Activated CD4-positive, alpha-beta memory T cell treated with anti-CD3 and anti-CD28 coated beads, Interleukin-2, amount 10 ng/mL, durations not matched to agents 7 days and 5 days (primary cell): Measurements from ENCODE around the gene LMAN1L. TPM values are rescaled to one million over a fixed set of nuclear protein-coding genes. Genes with fewer than 3 reads are reported as not detected.

ENCODE experiments used
- CTCF ChIA-PET: fragments of 350-600 bp; sonication (Branson Sonifier 250); formaldehyde crosslinking; loops from one replicate; lab custom pipeline; 2021; ENCODE audit warnings: antibody characterized with exemption, inconsistent platforms; lab: Charles Lee
- POLR2A ChIA-PET: fragments of 350-600 bp; sonication (Branson Sonifier 250); formaldehyde crosslinking; loops from one replicate; lab custom pipeline; 2021; ENCODE audit warnings: antibody characterized with exemption; lab: Charles Lee
- DNase-seq: peaks from one replicate; pipeline ENCODE4 v3.0.0-alpha.2; 2020
- H3K27ac Mint-ChIP-seq: one replicate; pipeline ENCODE4 v1.8.0; 2021; ENCODE audit warnings: mild to moderate bottlenecking, mixed read lengths
- H3K27me3 Mint-ChIP-seq: one replicate; pipeline ENCODE4 v1.8.0; 2021; ENCODE audit warnings: mixed read lengths
- H3K36me3 Mint-ChIP-seq: one replicate; pipeline ENCODE4 v1.8.0; 2021; ENCODE audit warnings: low read depth, mixed read lengths
- H3K4me1 Mint-ChIP-seq: one replicate; pipeline ENCODE4 v1.8.0; 2021; ENCODE audit warnings: mixed read lengths
- H3K4me3 Mint-ChIP-seq: one replicate; pipeline ENCODE4 v1.8.0; 2021; ENCODE audit warnings: mild to moderate bottlenecking, mixed read lengths
- H3K9me3 Mint-ChIP-seq: one replicate; pipeline ENCODE4 v1.8.0; 2021; ENCODE audit warnings: mixed read lengths
- total RNA-seq, 2 experiments: library from RNA; stranded (reverse); gene quantifications; one replicate each; pipeline ENCODE4 v1.2.3, GENCODE V29; 2021

LMAN1L gene
- total RNA-seq, 2 experiments from 2014 or later: 0.48 to 0.63 TPM

DNA sequence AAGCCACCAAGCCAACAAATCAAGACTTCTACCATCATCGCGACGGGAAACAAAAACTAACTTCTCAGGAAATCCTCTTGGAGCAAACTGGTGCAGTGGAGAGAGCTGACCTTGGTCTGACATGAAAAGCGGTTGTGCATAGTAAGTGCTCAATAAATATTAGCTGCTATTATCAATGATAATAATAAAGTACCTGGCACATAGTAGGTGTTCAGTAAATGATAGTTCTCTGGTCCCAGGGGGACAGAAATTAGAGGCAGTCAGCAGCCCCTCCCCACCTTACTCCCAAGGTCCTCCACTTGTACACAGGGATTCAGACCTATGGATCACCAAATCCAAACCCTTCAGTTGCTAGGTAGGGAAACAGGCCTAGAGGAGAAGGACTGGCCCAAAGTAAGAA is 36.7 kb upstream of the LMAN1L start:
- DNase-seq: no peak
- no peak overlapping the region for H3K4me3 Mint-ChIP-seq
- peaks cover 12% of the 10 kb centered on the region for H3K36me3 Mint-ChIP-seq
- peaks cover 2% of the 10 kb centered on the region for H3K27me3 Mint-ChIP-seq
- ChIA-PET CTCF (interaction anchor here (2.0 to 25.7 kb wide), 2 partner anchors 19 to 143 kb away, joined by 4 to 1235 read pairs; partner anchors contain the start of genes CSK and LMAN1L), POLR2A (interaction anchor here (27.8 kb wide), 1 partner anchor 20 kb away, joined by 1214 read pairs; the partner anchor contains the start of genes CSK and LMAN1L)
- H3K27ac Mint-ChIP-seq: peak overlapping the region; percentile 100
- H3K4me1 Mint-ChIP-seq: peaks cover 76% of the 10 kb centered on the region
- no peaks in the 10 kb centered on the region for H3K9me3 Mint-ChIP-seq

- peak; percentile 60 for DNase-seq
- Mint-ChIP-seq H3K4me1 (peaks cover 72% of the 10 kb centered on the region), H3K27me3 (no peaks in the 10 kb centered on the region), H3K27ac (peak overlapping the region; percentile 100), H3K4me3 (peak overlapping the region; percentile 68), H3K9me3 (no peaks in the 10 kb centered on the region), H3K36me3 (peaks cover 19% of the 10 kb centered on the region)
- CTCF ChIA-PET: interaction anchor here (0.7 to 38.3 kb wide), 13 partner anchors 3 to 673 kb away, joined by 3 to 1235 read pairs (median 5); partner anchors contain the start of genes CSK, FAM219B, LMAN1L and RPP25
- POLR2A ChIA-PET: interaction anchor here (0.6 to 27.8 kb wide), 22 partner anchors 9 to 425 kb away, joined by 3 to 1214 read pairs (median 3); partner anchors contain the start of genes ARID3B, C15orf39, CLK3 and COX5A
Measured at GRCh38 chr15:74776821-74777768, 35.5 kb upstream of the LMAN1L start.

DNA sequence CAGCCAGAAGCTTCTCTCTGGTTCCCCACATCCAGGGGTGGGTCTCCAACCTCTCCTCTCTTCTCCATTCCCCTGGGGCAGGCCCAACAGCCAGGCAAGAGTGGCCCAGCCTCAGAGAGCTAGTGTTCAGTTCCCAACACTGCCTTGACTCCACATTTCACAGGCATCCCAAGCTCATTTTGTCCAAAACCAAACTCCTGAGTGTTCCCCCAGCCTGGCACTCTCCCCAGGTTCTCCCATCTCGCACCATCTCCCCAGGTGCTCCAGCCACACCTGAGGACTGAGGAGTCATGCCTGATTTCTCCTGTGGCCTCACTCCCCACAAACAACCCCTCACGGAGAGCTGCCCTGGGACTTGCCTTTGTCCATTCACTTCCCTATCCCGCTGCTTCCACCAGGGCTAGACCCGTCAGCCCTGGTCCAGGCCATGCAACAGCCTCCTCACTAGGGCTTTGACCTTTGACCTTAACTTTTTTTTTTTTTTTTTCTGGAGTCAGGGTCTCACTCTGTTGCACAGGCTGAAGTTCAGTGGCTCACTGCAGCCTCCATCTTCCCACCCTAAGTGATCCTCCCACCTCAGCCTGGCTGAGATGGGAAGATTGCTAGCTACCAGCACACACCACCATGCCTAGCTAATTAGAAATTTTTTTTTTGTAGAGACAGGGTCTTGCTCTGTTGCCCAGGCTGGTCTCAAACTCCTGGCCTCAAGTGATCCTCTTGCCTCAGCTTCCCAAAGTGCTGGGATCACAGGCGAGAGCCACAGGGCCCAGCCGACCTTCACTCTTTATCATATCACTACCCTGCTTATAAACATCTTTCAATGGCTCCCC is 34.7 kb upstream of the LMAN1L start:
- peaks cover 23% of the 10 kb centered on the region for H3K36me3 Mint-ChIP-seq

GRCh38 chr15:74778599-74778970 is 34.0 kb upstream of the LMAN1L start:
- H3K36me3 Mint-ChIP-seq: peaks cover 29% of the 10 kb centered on the region

More for the DNA sequence above, 34.7 kb upstream of the LMAN1L start:
- Mint-ChIP-seq H3K27me3 (no peaks in the 10 kb centered on the region), H3K4me1 (peaks cover 71% of the 10 kb centered on the region), H3K27ac (peak overlapping the region; percentile 100), H3K4me3 (peak overlapping the region; percentile 68), H3K9me3 (no peaks in the 10 kb centered on the region)
- no peak for DNase-seq
- ChIA-PET CTCF (interaction anchor here (0.8 to 38.3 kb wide), 12 partner anchors 2 to 179 kb away, joined by 3 to 1235 read pairs (median 5); partner anchors contain the start of genes CSK, FAM219B, LMAN1L and RPP25), POLR2A (interaction anchor here (0.6 to 35.1 kb wide), 23 partner anchors 3 to 424 kb away, joined by 3 to 1214 read pairs (median 3); partner anchors contain the start of genes ARID3B, C15orf39, CLK3 and COX5A)

GRCh38 chr15:74779162-74779648 is 33.4 kb upstream of the LMAN1L start:
- H3K36me3 Mint-ChIP-seq: peaks cover 35% of the 10 kb centered on the region
- no peaks in the 10 kb centered on the region for H3K27me3 Mint-ChIP-seq
- peaks cover 67% of the 10 kb centered on the region for H3K4me1 Mint-ChIP-seq
- H3K9me3 Mint-ChIP-seq: no peaks in the 10 kb centered on the region
- no peak for DNase-seq
- peak overlapping the region; percentile 8 for H3K4me3 Mint-ChIP-seq
- CTCF ChIA-PET: interaction anchor here (0.8 to 38.3 kb wide), 6 partner anchors 1 to 175 kb away, joined by 3 to 1235 read pairs (median 5); partner anchors contain the start of genes CSK and LMAN1L
- POLR2A ChIA-PET: interaction anchor here (0.8 to 35.1 kb wide), 8 partner anchors 2 to 392 kb away, joined by 3 to 1214 read pairs (median 4); partner anchors contain the start of genes ARID3B, CLK3, CSK and LMAN1L
- H3K27ac Mint-ChIP-seq: peak overlapping the region; percentile 100

More at GRCh38 chr15:74778599-74778970, 34.0 kb upstream of the LMAN1L start:
- Mint-ChIP-seq H3K27ac (peak overlapping the region; percentile 100), H3K9me3 (no peaks in the 10 kb centered on the region), H3K27me3 (no peaks in the 10 kb centered on the region), H3K4me3 (no peak overlapping the region), H3K4me1 (peaks cover 71% of the 10 kb centered on the region)
- DNase-seq: no peak
- CTCF ChIA-PET: interaction anchor here (0.8 to 38.3 kb wide), 5 partner anchors 1 to 172 kb away, joined by 3 to 1235 read pairs (median 6); partner anchors contain the start of genes CSK and LMAN1L
- POLR2A ChIA-PET: interaction anchor here (0.8 to 35.1 kb wide), 8 partner anchors 3 to 393 kb away, joined by 3 to 1214 read pairs (median 4); partner anchors contain the start of genes ARID3B, CLK3, CSK and LMAN1L

DNA sequence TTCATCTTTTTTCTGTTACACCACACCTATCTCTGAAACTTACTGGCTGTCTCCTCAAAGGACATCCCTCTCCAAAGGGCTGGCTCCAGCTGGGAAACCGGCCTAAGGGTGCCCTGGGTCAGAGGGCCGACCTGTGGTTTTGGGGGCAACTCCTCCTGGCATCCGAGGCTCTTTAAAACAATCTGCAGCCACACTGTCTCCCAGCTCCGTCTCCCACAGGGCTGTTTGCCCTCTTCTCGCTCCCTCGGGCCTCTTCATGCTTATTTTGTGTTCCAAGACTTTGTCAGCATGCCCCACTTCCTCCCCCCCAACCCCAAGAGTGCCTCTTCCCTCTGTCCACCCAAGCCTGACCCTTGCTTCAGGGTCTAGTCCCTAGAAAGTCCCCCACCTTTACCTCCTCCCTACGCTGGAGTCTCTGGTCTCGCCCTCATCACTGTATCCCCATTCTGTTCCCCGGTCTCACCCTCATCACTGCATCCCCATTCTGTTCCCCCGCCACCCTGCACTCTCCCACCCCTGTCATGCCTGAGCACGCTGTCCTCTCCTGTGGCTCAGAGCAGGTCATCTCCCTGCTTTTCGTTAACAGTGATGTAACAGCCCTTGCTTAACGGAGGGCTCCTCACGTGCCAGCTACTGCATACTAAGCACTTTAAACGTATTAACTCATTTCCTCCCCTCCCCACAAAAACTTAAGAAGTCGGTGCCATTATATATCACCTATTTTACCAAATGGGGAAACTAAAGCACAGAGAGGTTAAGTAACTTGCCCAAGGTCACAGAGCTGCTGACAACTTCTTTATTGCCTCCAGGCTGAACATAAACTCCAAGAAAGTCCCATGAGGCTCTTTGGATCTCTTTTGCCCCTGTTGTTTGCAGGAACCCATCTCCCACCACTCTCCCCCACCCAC is 31.9 kb upstream of the LMAN1L start:
- Mint-ChIP-seq H3K4me3 (peak overlapping the region; percentile 91), H3K27ac (peak overlapping the region; percentile 100), H3K27me3 (no peaks in the 10 kb centered on the region), H3K36me3 (peaks cover 50% of the 10 kb centered on the region), H3K4me1 (peaks cover 67% of the 10 kb centered on the region), H3K9me3 (no peaks in the 10 kb centered on the region)
- ChIA-PET CTCF (interaction anchor here (0.7 to 38.3 kb wide), 15 partner anchors 1 to 671 kb away, joined by 3 to 1235 read pairs (median 4); partner anchors contain the start of genes CSK, LMAN1L and SIN3A), POLR2A (interaction anchor here (0.7 to 35.1 kb wide), 20 partner anchors 1 to 673 kb away, joined by 3 to 1214 read pairs (median 5); partner anchors contain the start of genes ARID3B, CLK3, COX5A and CSK)
- peak; percentile 66 for DNase-seq

DNA sequence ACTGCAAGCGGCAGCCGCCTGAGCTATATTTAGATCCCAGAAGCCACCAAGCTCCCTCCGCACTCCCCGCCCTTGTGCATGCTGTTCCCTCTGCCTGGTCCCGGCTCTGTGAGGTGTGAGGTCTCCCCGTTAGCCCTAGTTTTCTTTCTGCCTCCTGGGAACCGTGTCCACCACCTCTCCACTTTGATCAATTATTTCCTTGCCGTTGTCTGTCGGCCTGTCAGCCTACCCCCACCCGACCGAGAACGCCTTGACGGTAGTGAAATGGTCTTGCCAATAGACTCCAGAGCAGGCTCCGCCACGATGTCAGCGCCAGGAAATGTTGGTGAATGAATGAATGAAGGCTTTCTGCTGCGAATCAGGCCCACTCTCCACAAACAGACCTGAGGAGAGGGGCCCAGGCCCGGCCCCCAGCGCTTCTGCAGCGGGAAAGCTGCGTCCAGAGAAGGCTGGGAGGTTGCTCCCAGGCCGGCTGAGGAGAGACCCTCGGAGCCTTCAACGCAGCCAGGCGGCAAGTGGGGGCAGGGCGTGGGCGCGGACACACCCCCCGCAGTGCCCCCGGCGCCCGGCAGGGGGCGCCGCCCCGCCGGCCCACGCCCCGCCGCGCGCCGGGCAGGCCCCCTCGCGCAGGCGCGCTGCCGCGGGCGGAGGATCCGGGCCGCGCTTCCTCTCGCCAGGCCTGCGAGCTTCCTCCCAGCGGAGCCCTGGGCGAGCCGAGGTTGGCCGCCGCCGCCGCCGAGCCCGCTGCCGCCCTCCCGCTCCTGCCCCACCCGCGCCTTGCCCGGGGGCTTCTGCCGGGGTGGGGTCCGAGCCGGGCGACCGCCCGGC is 31.0 kb upstream of the LMAN1L start, which contains the start of gene CSK:
Gene CSK, plus strand, starts transcription at position 650 of the 828 bp plus-strand sequence. CDS start 16,218 bp downstream, outside the sequence.
- POLR2A ChIA-PET: interaction anchor here (0.9 to 35.1 kb wide), 12 partner anchors 0 to 670 kb away, joined by 3 to 1214 read pairs (median 5); partner anchors contain the start of genes COX5A, CSK, LMAN1L and SIN3A
- CTCF ChIA-PET: interaction anchor here (0.6 to 38.3 kb wide), 10 partner anchors 2 to 670 kb away, joined by 3 to 1235 read pairs (median 6); partner anchors contain the start of genes CSK, LMAN1L and SIN3A
- Mint-ChIP-seq H3K4me3 (peak within 1 kb of the TSS; percentile 91), H3K36me3 (peaks cover 57% of the 10 kb centered on the region), H3K27ac (peak within 1 kb of the TSS; percentile 100), H3K27me3 (no peaks in the 10 kb centered on the region), H3K4me1 (peaks cover 60% of the 10 kb centered on the region), H3K9me3 (no peaks in the 10 kb centered on the region)
- DNase-seq: peak; percentile 83

- H3K4me1 Mint-ChIP-seq: peaks cover 58% of the 10 kb centered on the region
- no peaks in the 10 kb centered on the region for H3K27me3 Mint-ChIP-seq
- peak overlapping the region; percentile 85 for H3K4me3 Mint-ChIP-seq
- ChIA-PET POLR2A (interaction anchor here (0.7 to 35.1 kb wide), 11 partner anchors 1 to 242 kb away, joined by 3 to 1214 read pairs (median 7); partner anchors contain the start of genes CLK3, CPLX3, CSK and LMAN1L), CTCF (interaction anchor here (1.1 to 38.3 kb wide), 5 partner anchors 2 to 168 kb away, joined by 3 to 1235 read pairs (median 6); partner anchors contain the start of genes COX5A, CSK and LMAN1L)
- H3K9me3 Mint-ChIP-seq: no peaks in the 10 kb centered on the region
- H3K36me3 Mint-ChIP-seq: peaks cover 64% of the 10 kb centered on the region
- peak; percentile 74 for DNase-seq
- H3K27ac Mint-ChIP-seq: peak overlapping the region; percentile 97
Measured at GRCh38 chr15:74782259-74783071, 30.2 kb upstream of the LMAN1L start.
